Measurements from ENCODE around the gene RCE1.

The RCE1 gene

GRCh38 chr11:66845143-66845875 is 2.1 kb downstream of the RCE1 start:
- no peak for DNase-seq

GRCh38 chr11:66845876-66846212 is 2.6 kb downstream of the RCE1 start:
- no peak for DNase-seq

GRCh38 chr11:66846671-66847091 is 3.4 kb downstream of the RCE1 start:
- no peak for DNase-seq

DNA sequence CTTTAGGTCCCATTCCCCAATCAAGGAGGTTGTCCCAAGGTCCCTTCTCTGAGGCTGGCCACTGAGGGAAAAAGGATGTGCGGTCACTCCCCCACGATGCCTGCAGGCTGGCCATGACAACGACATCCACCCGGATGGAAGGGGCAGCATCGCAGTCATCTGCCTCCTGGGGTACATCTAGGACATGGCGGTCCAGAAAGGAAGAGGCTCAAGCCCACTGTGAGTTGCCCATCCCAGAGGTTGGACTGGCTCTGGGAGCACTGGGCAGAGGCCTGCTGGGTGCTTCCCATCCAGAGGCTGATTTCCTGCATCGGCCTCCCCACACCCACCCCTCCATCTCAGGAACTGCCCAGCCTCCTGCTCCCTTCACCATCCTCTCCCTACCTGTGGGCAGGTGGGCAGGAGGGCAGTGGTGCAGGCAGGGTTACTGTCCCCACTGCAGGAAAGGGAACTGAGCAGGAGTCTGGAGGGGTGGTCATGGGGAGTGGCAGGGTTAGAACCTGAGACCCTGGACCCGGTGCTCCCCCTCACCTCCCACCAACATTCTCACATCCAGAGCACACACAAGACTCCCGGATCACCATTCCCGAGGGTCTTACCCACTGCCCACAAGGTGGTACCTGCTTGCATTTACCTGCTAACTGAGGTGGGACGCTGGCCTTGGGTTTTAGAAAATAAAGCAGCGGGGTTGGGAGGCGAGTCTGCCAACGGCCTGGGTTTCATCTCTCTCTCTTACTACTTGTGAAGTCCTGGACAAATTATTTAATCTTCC is 4.4 kb downstream of the RCE1 start:
- DNase-seq: no peak

- no peak for DNase-seq
These were observed 5.6 kb downstream of the RCE1 start for GRCh38 chr11:66848671-66849500.

DNA sequence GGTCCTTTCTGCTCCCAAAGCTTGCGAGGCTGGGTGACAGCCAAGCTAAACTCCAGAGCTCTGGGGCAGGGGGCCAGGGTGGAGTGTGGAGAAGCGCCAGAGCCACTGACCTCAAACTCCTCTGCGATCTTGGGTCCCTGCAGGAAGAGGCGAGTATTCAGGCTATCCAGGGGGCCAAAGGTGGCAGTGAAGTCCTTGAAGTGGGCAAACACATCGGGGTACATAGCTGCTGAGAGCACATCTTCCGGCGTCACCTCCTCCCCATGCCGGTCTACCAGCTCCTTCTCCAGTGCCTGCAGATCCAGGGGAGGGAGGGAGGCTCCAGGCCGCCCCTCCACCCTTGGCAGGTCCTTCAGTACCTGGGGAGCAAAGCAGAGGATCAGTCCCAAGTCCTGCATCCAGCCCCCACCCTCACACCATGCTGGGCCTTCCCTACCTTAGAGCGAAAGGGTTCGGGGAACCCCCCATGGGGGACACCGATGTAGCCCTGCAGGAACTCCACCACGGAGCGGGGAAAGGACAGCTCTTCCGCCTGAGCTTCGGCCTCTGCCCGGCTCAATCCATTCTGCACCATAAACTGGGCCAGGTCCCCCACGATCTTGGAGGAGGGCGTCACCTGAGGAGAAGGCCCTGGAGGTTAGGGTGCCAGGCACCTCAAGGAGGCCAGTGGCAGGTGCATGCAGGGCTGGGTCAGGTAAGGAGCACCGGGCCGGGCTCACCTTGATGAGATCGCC is 6.4 kb downstream of the RCE1 start:
- no peak for DNase-seq

DNA sequence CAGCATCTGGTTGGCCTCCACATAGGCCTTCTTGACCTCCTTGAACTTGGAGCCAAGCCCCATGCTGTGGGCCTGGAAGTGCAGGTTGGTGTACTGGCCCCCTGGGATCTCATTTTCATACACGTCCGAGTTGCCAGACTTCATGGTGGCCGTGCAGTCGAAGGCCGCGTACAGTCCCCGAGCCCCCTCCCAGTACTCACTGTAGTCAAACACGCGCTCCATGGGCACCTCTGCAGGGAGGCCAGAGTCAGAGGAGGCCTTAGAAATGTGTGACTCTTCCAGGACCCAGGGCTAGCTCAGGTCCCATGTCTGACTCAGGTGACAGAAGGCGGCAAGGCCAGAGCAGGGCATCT is 7.0 kb downstream of the RCE1 start:
- DNase-seq: no peak

DNA sequence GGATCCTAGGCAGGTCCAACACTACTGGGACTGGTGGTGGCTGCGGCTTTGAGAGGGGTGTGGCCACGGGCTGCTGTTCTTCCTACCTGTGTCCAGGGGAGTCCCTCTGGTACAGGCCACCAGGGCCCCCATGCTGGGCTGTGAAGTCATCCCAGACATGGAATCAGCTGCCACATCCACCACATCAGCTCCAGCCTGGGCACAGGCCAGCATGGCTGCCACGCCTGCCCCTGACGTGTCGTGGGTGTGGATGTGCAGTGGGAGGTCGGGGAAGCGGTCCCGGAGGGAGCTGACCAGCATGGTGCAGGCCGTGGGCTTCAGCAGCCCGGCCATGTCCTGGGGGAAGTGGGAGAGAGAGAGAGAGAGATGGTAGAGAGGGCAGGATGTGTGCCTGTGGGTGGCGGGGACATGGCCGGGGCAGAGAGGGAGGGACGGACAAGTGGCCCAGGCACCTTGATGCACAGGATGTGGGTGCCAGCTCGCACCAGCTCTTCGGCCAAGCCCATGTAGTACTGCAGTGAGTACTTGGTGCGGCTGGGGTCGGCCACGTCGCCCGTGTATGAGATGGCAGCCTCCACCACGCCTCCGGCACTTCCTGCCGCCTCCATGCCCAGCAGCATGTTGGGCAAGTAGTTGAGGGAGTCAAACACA is 7.5 kb downstream of the RCE1 start:
- no peak for DNase-seq

GRCh38 chr11:66851239-66851596 is 8.0 kb downstream of the RCE1 start:
- DNase-seq: no peak

DNA sequence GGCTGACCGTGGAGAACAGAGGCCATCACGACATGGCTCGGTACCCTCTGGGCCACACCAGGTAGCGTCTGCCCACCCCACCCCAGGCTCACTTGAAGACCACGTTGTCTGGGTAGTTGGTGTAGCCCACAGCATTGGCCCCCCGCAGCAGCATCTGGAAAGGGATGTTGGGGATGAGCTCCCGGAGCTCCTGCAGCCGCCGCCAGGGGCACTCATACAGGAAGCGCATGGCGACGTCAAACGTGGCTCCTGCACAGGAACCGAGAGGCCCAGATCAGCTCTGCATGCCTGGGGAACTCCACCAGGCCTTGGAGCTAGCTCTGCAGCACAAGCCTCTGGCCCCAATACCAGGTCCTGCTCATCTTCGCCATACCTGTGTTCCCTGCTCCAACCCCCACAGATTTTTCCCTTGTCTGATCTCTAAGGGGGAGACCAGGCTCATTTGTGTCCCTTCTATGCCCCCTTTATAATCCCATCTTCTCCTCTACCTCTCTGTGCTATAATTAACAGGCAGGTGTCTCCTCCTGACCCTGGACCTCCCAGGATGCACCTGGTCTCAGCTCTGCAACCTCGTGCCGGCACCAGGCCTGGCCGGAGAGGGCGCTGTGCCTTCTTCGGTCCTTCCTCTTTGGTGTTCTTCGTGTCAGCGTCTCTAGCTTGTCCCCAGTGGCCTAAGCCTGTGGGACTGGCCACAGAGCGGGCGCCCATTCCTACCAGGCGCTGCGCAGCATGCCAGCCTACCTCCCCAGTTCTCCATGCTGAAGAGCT is 8.6 kb downstream of the RCE1 start:
- DNase-seq: no peak

GRCh38 chr11:66852466-66853241 is 9.4 kb downstream of the RCE1 start:
- no peak for DNase-seq

DNA sequence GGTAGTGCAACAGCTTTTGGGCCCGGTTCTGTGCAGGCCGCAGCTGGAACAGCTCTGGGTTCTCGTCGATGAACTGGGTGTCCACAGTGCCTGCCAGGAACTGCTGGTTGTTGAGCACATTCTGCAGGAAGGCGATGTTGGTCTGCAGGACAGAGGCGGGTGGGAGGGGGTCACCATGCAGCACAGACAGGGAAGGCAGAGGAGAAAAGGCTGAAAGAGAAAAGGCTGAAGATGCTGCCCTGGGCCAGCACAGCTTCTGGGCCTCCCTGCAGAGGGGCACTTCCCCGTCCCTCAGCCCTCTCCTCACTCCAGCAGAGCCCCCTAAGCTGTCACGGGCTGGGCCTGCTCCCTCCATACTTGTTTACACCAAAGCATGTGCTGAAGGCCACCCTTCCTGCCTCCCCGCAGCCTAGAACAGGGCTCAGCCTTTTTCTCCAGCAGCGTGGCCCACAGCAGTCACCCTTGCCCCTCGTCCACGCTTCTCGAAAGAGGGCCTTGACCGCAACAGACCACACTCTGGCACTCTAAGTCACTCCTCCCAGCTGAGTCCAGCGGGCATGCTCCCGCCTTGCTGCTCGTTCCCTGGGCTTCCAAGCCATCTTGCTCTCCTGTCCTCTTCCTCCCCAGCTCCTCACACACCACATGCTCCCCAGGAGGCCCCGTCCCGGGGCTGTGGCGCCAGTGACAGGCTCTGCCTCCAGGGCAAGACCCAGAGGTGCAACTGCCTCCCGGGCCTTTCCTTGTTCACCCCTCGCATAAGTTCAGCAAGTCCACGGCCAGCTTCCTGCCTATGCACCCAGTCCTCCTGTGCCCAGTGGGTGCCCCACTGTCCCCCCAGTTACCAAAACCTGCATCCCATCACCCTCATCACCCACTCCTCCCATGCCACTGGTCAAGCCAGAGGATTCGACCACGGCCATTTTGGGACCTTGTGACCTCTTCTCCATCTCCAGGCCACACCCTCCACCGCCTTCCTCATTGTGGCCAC is 10.3 kb downstream of the RCE1 start:
- no peak for DNase-seq

GRCh38 chr11:66854231-66854661 is 11.0 kb downstream of the RCE1 start:
- DNase-seq: no peak

DNA sequence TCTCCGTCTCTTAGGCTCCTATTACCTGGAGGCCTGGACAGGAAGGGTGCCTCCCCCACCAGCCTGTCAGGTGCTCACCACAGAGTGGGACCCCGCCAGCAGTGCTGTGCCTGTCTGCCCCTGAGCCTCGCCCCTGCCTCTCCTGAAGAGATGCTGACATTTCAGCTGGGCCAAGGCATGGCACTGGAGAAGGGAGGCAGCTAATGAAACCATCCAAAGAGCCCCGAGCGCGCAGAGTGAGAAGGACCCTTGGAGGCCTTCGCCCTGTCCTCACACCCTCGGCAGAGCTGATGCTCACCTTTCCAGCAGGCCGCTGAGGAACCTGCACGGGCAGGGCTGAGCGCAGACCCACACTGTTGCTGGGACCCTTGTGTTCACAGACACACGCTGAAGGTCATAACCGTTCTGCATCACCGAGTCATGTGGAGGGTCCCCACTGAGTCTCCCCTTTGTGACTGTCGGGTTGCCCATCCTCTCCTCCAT is 11.5 kb downstream of the RCE1 start:
- no peak for DNase-seq

- peak; percentile 83 to 92 for DNase-seq
These were observed 12.6 kb downstream of the RCE1 start for GRCh38 chr11:66855574-66856495.

DNA sequence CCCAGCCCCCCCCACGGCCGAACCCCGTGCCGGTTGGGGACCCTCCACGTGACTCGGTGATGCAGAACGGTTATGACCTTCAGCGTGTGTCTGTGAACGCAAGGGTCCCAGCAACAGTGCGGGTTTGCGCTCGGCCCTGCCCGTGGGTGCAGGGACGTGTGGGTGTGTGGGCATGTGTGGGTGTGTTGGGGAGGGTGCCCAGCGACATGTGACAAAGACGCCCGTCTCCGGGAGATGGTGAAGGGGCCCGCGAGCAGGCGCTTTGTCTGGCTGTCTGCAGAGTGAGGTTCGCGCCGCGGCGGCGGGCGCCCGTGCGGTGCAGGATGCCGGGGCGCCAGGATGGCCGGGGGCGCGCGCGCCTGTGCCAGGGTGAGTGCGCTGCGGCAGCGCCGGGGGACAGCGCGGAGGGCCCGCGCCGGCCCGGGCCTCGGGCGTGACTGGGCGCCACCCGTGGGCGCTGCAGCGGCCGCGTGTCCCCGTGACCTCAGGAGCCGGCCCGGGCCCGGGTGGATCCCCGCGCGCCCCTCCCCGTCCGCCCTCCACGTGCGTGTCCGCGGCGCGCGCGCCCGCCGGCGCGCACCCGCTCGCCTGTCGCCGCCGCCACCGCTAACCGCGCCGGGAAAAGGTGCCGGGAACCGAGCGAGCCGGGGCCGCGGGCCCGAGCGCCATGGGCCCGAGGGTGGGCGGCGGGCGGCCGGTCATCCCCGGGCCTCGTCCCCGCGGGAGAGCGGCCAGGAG is 13.4 kb downstream of the RCE1 start, which contains the start of gene LRFN4:
Gene LRFN4, plus strand, starts transcription at position 569 of the 738 bp plus-strand sequence. CDS start 681 bp downstream, outside the sequence.
- peak in 1 of 2 experiments; percentile 50 for DNase-seq

- DNase-seq: no peak
These were observed 14.1 kb downstream of the RCE1 start for GRCh38 chr11:66857234-66857926.

Data from NCI-H187 (cell line).